ENCODE results near the gene METTL17.

Gene METTL17

GRCh38 chr14:21015312-21015711 lies 25.5 kb downstream of the METTL17 start:
- no peak for TF ChIP-seq CTCF (conservative IDR thresholded peaks at IDR 0.05; ENCODE audit: low read length)
- no peak overlapping the region for H3K4me3 ChIP-seq (ENCODE audit: low read length)
- no peak for DNase-seq (ENCODE audit: low read depth)

GRCh38 chr14:21016413-21017190 lies 26.8 kb downstream of the METTL17 start:
- TF ChIP-seq CTCF (conservative IDR thresholded peaks at IDR 0.05; ENCODE audit: low read length): no peak
- H3K4me3 ChIP-seq (ENCODE audit: low read length): no peak overlapping the region
- no peak for DNase-seq (ENCODE audit: low read depth)

GRCh38 chr14:21017528-21018245 lies 27.9 kb downstream of the METTL17 start:
- no peak for DNase-seq (ENCODE audit: low read depth)
- H3K4me3 ChIP-seq (ENCODE audit: low read length): no peak overlapping the region
- TF ChIP-seq CTCF (conservative IDR thresholded peaks at IDR 0.05; ENCODE audit: low read length): no peak

GRCh38 chr14:21018286-21018685 lies 28.5 kb downstream of the METTL17 start:
- no peak overlapping the region for H3K4me3 ChIP-seq (ENCODE audit: low read length)
- no peak for TF ChIP-seq CTCF (conservative IDR thresholded peaks at IDR 0.05; ENCODE audit: low read length)
- DNase-seq (ENCODE audit: low read depth): no peak

GRCh38 chr14:21018781-21019180 lies 29.0 kb downstream of the METTL17 start:
- H3K4me3 ChIP-seq (ENCODE audit: low read length): no peak overlapping the region
- TF ChIP-seq CTCF (conservative IDR thresholded peaks at IDR 0.05; ENCODE audit: low read length): no peak
- no peak for DNase-seq (ENCODE audit: low read depth)

GRCh38 chr14:21019366-21019765 lies 29.6 kb downstream of the METTL17 start:
- TF ChIP-seq CTCF (conservative IDR thresholded peaks at IDR 0.05; ENCODE audit: low read length): no peak
- no peak for DNase-seq (ENCODE audit: low read depth)
- no peak overlapping the region for H3K4me3 ChIP-seq (ENCODE audit: low read length)
